Measurements from ENCODE around the gene ANAPC7. TPM values are rescaled to one million over a fixed set of nuclear protein-coding genes. Genes with fewer than 3 reads are reported as not detected.

Gene ANAPC7
- total and polyA plus RNA-seq, 9 of the 15 experiments (the other 6 are each of a cell fraction or from before 2014, with no cell fraction given) = 46.7 to 158 (median 109) TPM

- no peak for DNase-seq (ENCODE audit: extremely low read depth in 1 of 4, low spot score in 3 of 4)
- H3K4me3 ChIP-seq = no peak overlapping the region
- H3K9ac ChIP-seq (ENCODE audit: insufficient read depth in 1 of 2, low read depth in 2 of 2, low read length in 2 of 2) = no peak overlapping the region
- no peak overlapping the region for H2AFZ ChIP-seq (ENCODE audit: low read depth, low read length)
- ATAC-seq = no peak
- in situ Hi-C loops (cut with MboI) (no loop called here), intact Hi-C loops (cut with micrococcal nuclease) (no loop called here)
- FAIRE-seq = no peak
- peaks cover 84% of the 10 kb centered on the region for H3K36me3 ChIP-seq (ENCODE audit: control insufficient read depth, insufficient read depth, low read length)
- CTCF ChIA-PET (ENCODE audit: low intra/inter-chr PET ratio) = no interaction called here
- no peaks in the 10 kb centered on the region for H3K9me3 ChIP-seq (replicated peaks; ENCODE audit: control insufficient read depth, insufficient read depth, low read depth, low read length)
- 92% methylated on average over 4 of the region's 4 CpGs for WGBS (ENCODE audit: insufficient coverage, low coverage, missing lambda C conversion rate)
- no peaks in the 10 kb centered on the region for H3K9me1 ChIP-seq (ENCODE audit: control insufficient read depth, insufficient read depth, low read length)
- H3K27ac ChIP-seq (ENCODE audit: extremely low read depth, low read depth, low read length) = no peak overlapping the region
- no peaks in the 10 kb centered on the region for H3K27me3 ChIP-seq (ENCODE audit: control insufficient read depth in 2 of 2, insufficient read depth in 2 of 2, low read length in 2 of 2)
- peaks cover 2% of the 10 kb centered on the region; the same call in 1 of the 3 replicates for H3K79me2 ChIP-seq (ENCODE audit: control insufficient read depth, insufficient read depth, low read length)
- no peaks in the 10 kb centered on the region for H3K4me1 ChIP-seq (replicated peaks in 1 of 2; ENCODE audit: control insufficient read depth in 2 of 2, insufficient read depth in 2 of 2, low read length in 2 of 2)
- no TSS peak for BruUV-seq (replicated peaks)
- H3K4me2 ChIP-seq (ENCODE audit: insufficient read depth, low read length) = no peak overlapping the region
- POLR2A ChIA-PET = no interaction called here
- no peaks in the 10 kb centered on the region; the same call in 1 of the 2 replicates for H4K20me1 ChIP-seq (replicated peaks; ENCODE audit: control insufficient read depth, insufficient read depth, low read length)
- TF ChIP-seq RNF219 (CRISPR knock-in tag; IDR thresholded peaks at IDR 0.05) = no peak
- TF ChIP-seq ZBTB17 (CRISPR knock-in tag; IDR thresholded peaks at IDR 0.05) = no peak
- TF ChIP-seq HDGF (IDR thresholded peaks at IDR 0.05) = no peak
- no peak for TF ChIP-seq ZNF253 (CRISPR knock-in tag; conservative IDR thresholded peaks at IDR 0.05)
- no peak for TF ChIP-seq POLR3A (IDR thresholded peaks at IDR 0.05; ENCODE audit: borderline replicate concordance, extremely low read depth, insufficient read depth, insufficient read length)
- TF ChIP-seq SIN3A (IDR thresholded peaks at IDR 0.05; ENCODE audit: borderline replicate concordance in 2 of 2, control insufficient read depth in 1 of 2, low read depth in 2 of 2, low read length in 2 of 2) = no peak
- no peak for TF ChIP-seq PHB (CRISPR knock-in tag; IDR thresholded peaks at IDR 0.05)
- TF ChIP-seq SMARCE1 (IDR thresholded peaks at IDR 0.05) = no peak
- TF ChIP-seq FOXP4 (CRISPR knock-in tag; IDR thresholded peaks at IDR 0.05; ENCODE audit: borderline replicate concordance) = no peak
- TF ChIP-seq NFIX (CRISPR knock-in tag; IDR thresholded peaks at IDR 0.05; ENCODE audit: low read depth) = no peak
- TF ChIP-seq SETDB1 (IDR thresholded peaks at IDR 0.05; ENCODE audit: low read length) = no peak
- no peak for TF ChIP-seq GABPB1 (CRISPR knock-in tag; IDR thresholded peaks at IDR 0.05)
- TF ChIP-seq ZBTB33 (CRISPR knock-in tag; IDR thresholded peaks at IDR 0.05) = no peak
- no peak for TF ChIP-seq ZKSCAN8 (CRISPR knock-in tag; IDR thresholded peaks at IDR 0.05)
- no peak for TF ChIP-seq CBX3 (IDR thresholded peaks at IDR 0.05; ENCODE audit: borderline replicate concordance in 1 of 2, low read length in 2 of 2)
- TF ChIP-seq E2F4 (CRISPR knock-in tag; IDR thresholded peaks at IDR 0.05; ENCODE audit: low read depth) = no peak
- no peak for TF ChIP-seq ZC3H11A (IDR thresholded peaks at IDR 0.05; ENCODE audit: low read depth, low read length)
These were observed 20.8 kb downstream of the ANAPC7 start for GRCh38 chr12:110382683-110383082.
